Measurements from ENCODE around the gene C1QTNF2.

GRCh38 chr5:160353379-160353778, 17.0 kb downstream of the C1QTNF2 start:
- TF ChIP-seq CTCF (IDR thresholded peaks at IDR 0.05) = no peak
- no peak for TF ChIP-seq EP300 (IDR thresholded peaks at IDR 0.05)
- TF ChIP-seq POLR2A (IDR thresholded peaks at IDR 0.05) = no peak

Measured in upper lobe of left lung (tissue), 4 donors.